Measurements from ENCODE around the gene EFHC1. TPM values are rescaled to one million over a fixed set of nuclear protein-coding genes. Genes with fewer than 3 reads are reported as not detected.

EFHC1 gene
- total and polyA plus RNA-seq, 2 experiments from 2014 or later = 24.3 to 28.0 TPM

DNA sequence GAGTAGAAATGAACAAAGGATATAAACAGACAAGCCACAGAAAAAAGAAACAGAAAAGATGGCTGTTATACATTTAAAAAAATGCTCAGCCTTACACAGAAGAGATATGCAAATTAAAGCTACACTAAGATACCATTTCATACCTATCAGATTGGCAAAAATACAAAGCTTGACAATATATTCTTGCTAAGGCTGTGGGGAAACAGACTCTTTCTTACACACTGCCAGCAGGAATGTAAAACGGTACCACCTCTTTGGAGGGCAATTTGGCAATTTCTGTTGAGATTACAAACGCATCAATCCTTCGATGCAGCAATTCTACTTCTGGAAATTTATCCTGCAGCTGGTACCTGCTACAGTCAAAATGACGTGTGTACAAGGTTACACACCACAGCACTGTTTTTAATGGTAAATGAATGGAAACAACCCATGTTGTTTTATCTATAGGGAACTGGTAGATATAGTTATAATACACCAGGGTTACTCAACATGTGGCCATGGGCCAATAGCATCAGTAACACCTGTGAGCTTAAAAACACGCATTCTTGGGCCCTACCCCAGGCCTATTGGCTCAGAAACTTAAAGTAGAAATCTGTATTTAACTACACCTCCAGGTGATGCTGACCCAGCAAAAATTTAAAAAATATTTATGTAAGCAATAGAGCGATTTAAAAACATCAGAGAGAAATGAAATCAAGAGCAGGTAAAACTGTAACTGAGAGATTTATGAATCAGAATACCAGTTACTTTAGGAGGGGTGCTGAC is 103.4 kb downstream of the EFHC1 start:
- peaks cover 23% of the 10 kb centered on the region for H3K4me1 Mint-ChIP-seq
- no peak for DNase-seq (ENCODE audit: low spot score)
- Histone ChIP-seq H3K4me1 (ENCODE audit: insufficient read depth) (no peaks in the 10 kb centered on the region), H2AFZ (no peak overlapping the region), H3K36me3 (ENCODE audit: insufficient read depth) (no peaks in the 10 kb centered on the region; the same call in 1 of the 2 replicates), H3K27me3 (ENCODE audit: insufficient read depth) (no peaks in the 10 kb centered on the region), H3K79me2 (replicated peaks; ENCODE audit: insufficient read depth) (peaks cover 2% of the 10 kb centered on the region; the same call in 1 of the 2 replicates), H3K9me2 (ENCODE audit: insufficient read depth) (no peaks in the 10 kb centered on the region), H3K4me2 (no peak overlapping the region), H4K20me1 (replicated peaks; ENCODE audit: insufficient read depth) (no peaks in the 10 kb centered on the region; the same call in 1 of the 2 replicates), H3F3A (replicated peaks; ENCODE audit: low read depth) (no peaks in the 10 kb centered on the region), H3K27ac (ENCODE audit: low read depth) (no peak overlapping the region; the same call in 1 of the 2 replicates), H3K4me3 (no peak overlapping the region)
- ATAC-seq = no peak
- H3K36me3 Mint-ChIP-seq (ENCODE audit: low read depth) = peaks cover 13% of the 10 kb centered on the region; the same call in 2 of the 3 replicates
- TF ChIP-seq, protein P1, sequence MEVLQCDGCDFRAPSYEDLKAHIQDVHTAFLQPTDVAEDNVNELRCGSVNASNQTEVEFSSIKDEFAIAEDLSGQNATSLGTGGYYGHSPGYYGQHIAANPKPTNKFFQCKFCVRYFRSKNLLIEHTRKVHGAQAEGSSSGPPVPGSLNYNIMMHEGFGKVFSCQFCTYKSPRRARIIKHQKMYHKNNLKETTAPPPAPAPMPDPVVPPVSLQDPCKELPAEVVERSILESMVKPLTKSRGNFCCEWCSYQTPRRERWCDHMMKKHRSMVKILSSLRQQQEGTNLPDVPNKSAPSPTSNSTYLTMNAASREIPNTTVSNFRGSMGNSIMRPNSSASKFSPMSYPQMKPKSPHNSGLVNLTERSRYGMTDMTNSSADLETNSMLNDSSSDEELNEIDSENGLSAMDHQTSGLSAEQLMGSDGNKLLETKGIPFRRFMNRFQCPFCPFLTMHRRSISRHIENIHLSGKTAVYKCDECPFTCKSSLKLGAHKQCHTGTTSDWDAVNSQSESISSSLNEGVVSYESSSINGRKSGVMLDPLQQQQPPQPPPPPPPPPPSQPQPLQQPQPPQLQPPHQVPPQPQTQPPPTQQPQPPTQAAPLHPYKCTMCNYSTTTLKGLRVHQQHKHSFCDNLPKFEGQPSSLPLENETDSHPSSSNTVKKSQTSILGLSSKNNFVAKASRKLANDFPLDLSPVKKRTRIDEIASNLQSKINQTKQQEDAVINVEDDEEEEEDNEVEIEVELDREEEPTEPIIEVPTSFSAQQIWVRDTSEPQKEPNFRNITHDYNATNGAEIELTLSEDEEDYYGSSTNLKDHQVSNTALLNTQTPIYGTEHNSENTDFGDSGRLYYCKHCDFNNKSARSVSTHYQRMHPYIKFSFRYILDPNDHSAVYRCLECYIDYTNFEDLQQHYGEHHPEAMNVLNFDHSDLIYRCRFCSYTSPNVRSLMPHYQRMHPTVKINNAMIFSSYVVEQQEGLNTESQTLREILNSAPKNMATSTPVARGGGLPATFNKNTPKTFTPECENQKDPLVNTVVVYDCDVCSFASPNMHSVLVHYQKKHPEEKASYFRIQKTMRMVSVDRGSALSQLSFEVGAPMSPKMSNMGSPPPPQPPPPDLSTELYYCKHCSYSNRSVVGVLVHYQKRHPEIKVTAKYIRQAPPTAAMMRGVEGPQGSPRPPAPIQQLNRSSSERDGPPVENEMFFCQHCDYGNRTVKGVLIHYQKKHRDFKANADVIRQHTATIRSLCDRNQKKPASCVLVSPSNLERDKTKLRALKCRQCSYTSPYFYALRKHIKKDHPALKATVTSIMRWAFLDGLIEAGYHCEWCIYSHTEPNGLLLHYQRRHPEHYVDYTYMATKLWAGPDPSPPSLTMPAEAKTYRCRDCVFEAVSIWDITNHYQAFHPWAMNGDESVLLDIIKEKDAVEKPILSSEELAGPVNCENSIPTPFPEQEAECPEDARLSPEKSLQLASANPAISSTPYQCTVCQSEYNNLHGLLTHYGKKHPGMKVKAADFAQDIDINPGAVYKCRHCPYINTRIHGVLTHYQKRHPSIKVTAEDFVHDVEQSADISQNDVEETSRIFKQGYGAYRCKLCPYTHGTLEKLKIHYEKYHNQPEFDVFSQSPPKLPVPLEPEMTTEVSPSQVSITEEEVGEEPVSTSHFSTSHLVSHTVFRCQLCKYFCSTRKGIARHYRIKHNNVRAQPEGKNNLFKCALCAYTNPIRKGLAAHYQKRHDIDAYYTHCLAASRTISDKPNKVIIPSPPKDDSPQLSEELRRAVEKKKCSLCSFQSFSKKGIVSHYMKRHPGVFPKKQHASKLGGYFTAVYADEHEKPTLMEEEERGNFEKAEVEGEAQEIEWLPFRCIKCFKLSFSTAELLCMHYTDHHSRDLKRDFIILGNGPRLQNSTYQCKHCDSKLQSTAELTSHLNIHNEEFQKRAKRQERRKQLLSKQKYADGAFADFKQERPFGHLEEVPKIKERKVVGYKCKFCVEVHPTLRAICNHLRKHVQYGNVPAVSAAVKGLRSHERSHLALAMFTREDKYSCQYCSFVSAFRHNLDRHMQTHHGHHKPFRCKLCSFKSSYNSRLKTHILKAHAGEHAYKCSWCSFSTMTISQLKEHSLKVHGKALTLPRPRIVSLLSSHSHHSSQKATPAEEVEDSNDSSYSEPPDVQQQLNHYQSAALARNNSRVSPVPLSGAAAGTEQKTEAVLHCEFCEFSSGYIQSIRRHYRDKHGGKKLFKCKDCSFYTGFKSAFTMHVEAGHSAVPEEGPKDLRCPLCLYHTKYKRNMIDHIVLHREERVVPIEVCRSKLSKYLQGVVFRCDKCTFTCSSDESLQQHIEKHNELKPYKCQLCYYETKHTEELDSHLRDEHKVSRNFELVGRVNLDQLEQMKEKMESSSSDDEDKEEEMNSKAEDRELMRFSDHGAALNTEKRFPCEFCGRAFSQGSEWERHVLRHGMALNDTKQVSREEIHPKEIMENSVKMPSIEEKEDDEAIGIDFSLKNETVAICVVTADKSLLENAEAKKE (CRISPR knock-in tag; IDR thresholded peaks at IDR 0.05) = no peak
- no peak for TF ChIP-seq POLR2AphosphoS5 (IDR thresholded peaks at IDR 0.05; ENCODE audit: low read depth)
- no peak for TF ChIP-seq EZH2 (IDR thresholded peaks at IDR 0.05; ENCODE audit: low read depth, unreplicated experiment)
- TF ChIP-seq STAT1 (IDR thresholded peaks at IDR 0.05; ENCODE audit: unreplicated experiment) = no peak
- TF ChIP-seq, protein P2, sequence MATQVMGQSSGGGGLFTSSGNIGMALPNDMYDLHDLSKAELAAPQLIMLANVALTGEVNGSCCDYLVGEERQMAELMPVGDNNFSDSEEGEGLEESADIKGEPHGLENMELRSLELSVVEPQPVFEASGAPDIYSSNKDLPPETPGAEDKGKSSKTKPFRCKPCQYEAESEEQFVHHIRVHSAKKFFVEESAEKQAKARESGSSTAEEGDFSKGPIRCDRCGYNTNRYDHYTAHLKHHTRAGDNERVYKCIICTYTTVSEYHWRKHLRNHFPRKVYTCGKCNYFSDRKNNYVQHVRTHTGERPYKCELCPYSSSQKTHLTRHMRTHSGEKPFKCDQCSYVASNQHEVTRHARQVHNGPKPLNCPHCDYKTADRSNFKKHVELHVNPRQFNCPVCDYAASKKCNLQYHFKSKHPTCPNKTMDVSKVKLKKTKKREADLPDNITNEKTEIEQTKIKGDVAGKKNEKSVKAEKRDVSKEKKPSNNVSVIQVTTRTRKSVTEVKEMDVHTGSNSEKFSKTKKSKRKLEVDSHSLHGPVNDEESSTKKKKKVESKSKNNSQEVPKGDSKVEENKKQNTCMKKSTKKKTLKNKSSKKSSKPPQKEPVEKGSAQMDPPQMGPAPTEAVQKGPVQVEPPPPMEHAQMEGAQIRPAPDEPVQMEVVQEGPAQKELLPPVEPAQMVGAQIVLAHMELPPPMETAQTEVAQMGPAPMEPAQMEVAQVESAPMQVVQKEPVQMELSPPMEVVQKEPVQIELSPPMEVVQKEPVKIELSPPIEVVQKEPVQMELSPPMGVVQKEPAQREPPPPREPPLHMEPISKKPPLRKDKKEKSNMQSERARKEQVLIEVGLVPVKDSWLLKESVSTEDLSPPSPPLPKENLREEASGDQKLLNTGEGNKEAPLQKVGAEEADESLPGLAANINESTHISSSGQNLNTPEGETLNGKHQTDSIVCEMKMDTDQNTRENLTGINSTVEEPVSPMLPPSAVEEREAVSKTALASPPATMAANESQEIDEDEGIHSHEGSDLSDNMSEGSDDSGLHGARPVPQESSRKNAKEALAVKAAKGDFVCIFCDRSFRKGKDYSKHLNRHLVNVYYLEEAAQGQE (IDR thresholded peaks at IDR 0.05; ENCODE audit: unreplicated experiment) = no peak
- TF ChIP-seq, protein P3, sequence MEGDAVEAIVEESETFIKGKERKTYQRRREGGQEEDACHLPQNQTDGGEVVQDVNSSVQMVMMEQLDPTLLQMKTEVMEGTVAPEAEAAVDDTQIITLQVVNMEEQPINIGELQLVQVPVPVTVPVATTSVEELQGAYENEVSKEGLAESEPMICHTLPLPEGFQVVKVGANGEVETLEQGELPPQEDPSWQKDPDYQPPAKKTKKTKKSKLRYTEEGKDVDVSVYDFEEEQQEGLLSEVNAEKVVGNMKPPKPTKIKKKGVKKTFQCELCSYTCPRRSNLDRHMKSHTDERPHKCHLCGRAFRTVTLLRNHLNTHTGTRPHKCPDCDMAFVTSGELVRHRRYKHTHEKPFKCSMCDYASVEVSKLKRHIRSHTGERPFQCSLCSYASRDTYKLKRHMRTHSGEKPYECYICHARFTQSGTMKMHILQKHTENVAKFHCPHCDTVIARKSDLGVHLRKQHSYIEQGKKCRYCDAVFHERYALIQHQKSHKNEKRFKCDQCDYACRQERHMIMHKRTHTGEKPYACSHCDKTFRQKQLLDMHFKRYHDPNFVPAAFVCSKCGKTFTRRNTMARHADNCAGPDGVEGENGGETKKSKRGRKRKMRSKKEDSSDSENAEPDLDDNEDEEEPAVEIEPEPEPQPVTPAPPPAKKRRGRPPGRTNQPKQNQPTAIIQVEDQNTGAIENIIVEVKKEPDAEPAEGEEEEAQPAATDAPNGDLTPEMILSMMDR (conservative IDR thresholded peaks at IDR 0.05; ENCODE audit: low read depth in 2 of 2) = no peak
- TF ChIP-seq NANOG (IDR thresholded peaks at IDR 0.05; ENCODE audit: borderline replicate concordance) = no peak
- H3K9me3 Mint-ChIP-seq = no peaks in the 10 kb centered on the region
- H3K27ac Mint-ChIP-seq = no peak overlapping the region
- peaks cover 4% of the 10 kb centered on the region for H3K27me3 Mint-ChIP-seq (ENCODE audit: insufficient read depth, low read depth, poor library complexity)
- H3K4me3 Mint-ChIP-seq = no peak overlapping the region

Data from GM23338 (cell line).